Ascending aorta (tissue), 2 donors: ENCODE data around the gene TBL3. TPM values are rescaled to one million over a fixed set of nuclear protein-coding genes. Genes with fewer than 3 reads are reported as not detected.

ENCODE experiments used
- DNase-seq, 2 donors: peaks; one replicate each; pipeline ENCODE4 v3.0.0-alpha.2; 2019; ENCODE audit warnings: low spot score in 2 of 2
- H3K27ac ChIP-seq, 2 donors: fragments of 200-600 bp; sonication (generic); one replicate each; pipeline ENCODE4 v1.5.1; 2016 to 2017; ENCODE audit warnings: mild to moderate bottlenecking in 1 of 2
- H3K27me3 ChIP-seq: fragments of 200-600 bp; sonication (generic); one replicate; pipeline ENCODE4 v1.5.1; 2017
- H3K36me3 ChIP-seq, 2 donors: fragments of 200-600 bp; sonication (generic); one replicate each; pipeline ENCODE4 v1.5.1; 2016
- H3K4me1 ChIP-seq, 2 donors: fragments of 200-600 bp; sonication (generic); one replicate each; pipeline ENCODE4 v1.5.1; 2016 to 2017; ENCODE audit warnings: mild to moderate bottlenecking in 1 of 2
- H3K4me3 ChIP-seq, 2 donors: fragments of 200-600 bp; sonication (generic); one replicate each; pipeline ENCODE4 v1.5.1; 2016 to 2017; ENCODE audit warnings: mild to moderate bottlenecking in 1 of 2
- H3K9me3 ChIP-seq, 2 donors: fragments of 200-600 bp; sonication (generic); one replicate each; pipeline ENCODE4 v1.5.1; 2016
- intact Hi-C: fragments of 100-400 bp; cut with DNase I; formaldehyde crosslinking; loops from one replicate; pipeline ENCODE4 v1.15.1; 2023
- total RNA-seq: library from RNA; depleted of rRNA; stranded (reverse); fragments of >200 nt; gene quantifications from one replicate; pipeline ENCODE4 v1.1.0, GENCODE V29; 2016
- TF ChIP-seq, protein P1 (sequence below), 3 experiments: fragments of 200-600 bp in 2 of 3; fragments of 450-650 bp in 1 of 3; sonication (generic) in 2 of 3; IDR thresholded peaks; one replicate each; pipeline ENCODE4 v1.5.1; 2016 to 2019; ENCODE audit warnings: antibody characterized with exemption in 3 of 3, mild to moderate bottlenecking in 1 of 3, moderate library complexity in 1 of 3

The TBL3 gene
- total RNA-seq, 1 donor from 2014 or later: 55.7 TPM

DNA sequence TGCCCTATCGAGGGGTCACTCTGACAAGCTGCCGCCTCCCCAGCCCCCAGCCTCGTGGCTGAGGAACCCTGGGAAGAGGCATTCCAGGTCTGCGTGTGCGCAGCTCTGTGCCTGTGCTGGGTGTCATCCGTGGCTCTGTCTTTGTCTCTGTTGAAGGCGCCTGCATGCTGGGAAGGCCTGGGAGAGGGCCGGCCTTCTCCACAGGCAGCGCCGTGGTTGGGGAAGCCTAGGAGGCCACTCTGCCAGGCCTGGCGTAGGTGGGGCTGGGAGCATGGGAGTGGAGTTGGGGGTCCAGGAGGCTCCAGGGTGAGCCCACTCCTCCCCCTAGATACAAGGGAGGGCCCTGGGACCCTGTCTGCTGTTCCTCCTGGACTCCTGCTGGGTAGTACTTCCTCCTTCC is 58.2 kb downstream of the TBL3 start:
- no peak overlapping the region for H3K4me3 ChIP-seq
- no peaks in the 10 kb centered on the region for H3K36me3 ChIP-seq
- TF ChIP-seq, protein P1, sequence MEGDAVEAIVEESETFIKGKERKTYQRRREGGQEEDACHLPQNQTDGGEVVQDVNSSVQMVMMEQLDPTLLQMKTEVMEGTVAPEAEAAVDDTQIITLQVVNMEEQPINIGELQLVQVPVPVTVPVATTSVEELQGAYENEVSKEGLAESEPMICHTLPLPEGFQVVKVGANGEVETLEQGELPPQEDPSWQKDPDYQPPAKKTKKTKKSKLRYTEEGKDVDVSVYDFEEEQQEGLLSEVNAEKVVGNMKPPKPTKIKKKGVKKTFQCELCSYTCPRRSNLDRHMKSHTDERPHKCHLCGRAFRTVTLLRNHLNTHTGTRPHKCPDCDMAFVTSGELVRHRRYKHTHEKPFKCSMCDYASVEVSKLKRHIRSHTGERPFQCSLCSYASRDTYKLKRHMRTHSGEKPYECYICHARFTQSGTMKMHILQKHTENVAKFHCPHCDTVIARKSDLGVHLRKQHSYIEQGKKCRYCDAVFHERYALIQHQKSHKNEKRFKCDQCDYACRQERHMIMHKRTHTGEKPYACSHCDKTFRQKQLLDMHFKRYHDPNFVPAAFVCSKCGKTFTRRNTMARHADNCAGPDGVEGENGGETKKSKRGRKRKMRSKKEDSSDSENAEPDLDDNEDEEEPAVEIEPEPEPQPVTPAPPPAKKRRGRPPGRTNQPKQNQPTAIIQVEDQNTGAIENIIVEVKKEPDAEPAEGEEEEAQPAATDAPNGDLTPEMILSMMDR (IDR thresholded peaks at IDR 0.05): no peak
- H3K9me3 ChIP-seq: no peaks in the 10 kb centered on the region
- H3K4me1 ChIP-seq: peaks cover 24 to 43% of the 10 kb centered on the region in 2 donors
- no peaks in the 10 kb centered on the region for H3K27me3 ChIP-seq
- H3K27ac ChIP-seq: peak overlapping the region in 1 of 2 donors; percentile 19
- intact Hi-C loops: no loop called here
- DNase-seq: no peak

DNA sequence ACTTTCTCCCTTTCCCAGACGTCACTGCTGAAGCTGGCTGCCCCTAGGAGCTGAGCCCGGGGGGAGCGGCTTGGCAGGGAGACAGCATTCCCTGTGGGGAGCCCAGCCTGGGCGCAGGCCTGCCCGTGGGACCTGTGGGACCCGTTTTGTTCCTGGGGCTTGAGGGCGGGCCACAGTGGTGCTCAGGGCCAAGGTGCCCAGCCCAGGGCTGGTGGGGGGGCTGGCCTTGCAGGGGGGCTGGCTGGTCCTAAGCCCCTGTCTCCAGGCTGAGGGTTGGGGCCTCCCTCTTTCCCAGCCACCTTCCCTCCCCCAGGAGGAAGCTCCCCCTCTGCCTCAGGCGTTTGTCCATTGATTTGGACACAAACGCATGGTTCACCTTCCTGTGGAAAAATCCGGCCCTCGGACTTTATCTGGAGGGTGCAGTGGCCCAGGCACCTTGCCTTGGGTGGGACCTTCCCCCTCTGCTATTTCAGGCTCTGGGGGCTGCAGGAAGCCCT is 59.3 kb downstream of the TBL3 start:
- TF ChIP-seq, protein P1 (IDR thresholded peaks at IDR 0.05): no peak
- DNase-seq: no peak
- intact Hi-C loops: no loop called here

More for the DNA sequence above, 59.3 kb downstream of the TBL3 start:
- Histone ChIP-seq H3K27ac (peak overlapping the region in 1 of 2 donors; percentile 93), H3K4me3 (no peak overlapping the region), H3K36me3 (no peaks in the 10 kb centered on the region), H3K4me1 (peaks cover 31 to 50% of the 10 kb centered on the region in 2 donors), H3K9me3 (no peaks in the 10 kb centered on the region), H3K27me3 (no peaks in the 10 kb centered on the region)

Other genes with a start within 250 kb of the TBL3 start
- gene NME3, start 200.5 kb upstream of the TBL3 start, total RNA-seq: 326 TPM
- 25.3 TPM for gene EME2, start 199.2 kb upstream of the TBL3 start, total RNA-seq
- gene MRPS34, start 198.9 kb upstream of the TBL3 start, total RNA-seq: 170 TPM
- gene SPSB3, start 189.5 kb upstream of the TBL3 start, total RNA-seq: 159 TPM
- 182 TPM for gene NUBP2, start 189.1 kb upstream of the TBL3 start, total RNA-seq
- gene IGFALS, start 178.3 kb upstream of the TBL3 start, total RNA-seq: not detected
- 177 TPM for gene HAGH, start 145.2 kb upstream of the TBL3 start, total RNA-seq
- 233 TPM for gene FAHD1, start 144.8 kb upstream of the TBL3 start, total RNA-seq
- gene MEIOB, start 99.9 kb upstream of the TBL3 start, total RNA-seq: not detected
- gene HS3ST6, start 53.6 kb upstream of the TBL3 start, total RNA-seq: not detected
- gene MSRB1, start 28.9 kb upstream of the TBL3 start, total RNA-seq: 32.9 TPM
- not detected for gene RPL3L, start 17.4 kb upstream of the TBL3 start, total RNA-seq
- 68.2 TPM for gene NDUFB10, start 12.5 kb upstream of the TBL3 start, total RNA-seq
- 2,866 TPM for gene RPS2, start 7.2 kb upstream of the TBL3 start, total RNA-seq
- not detected for gene RNF151, start 5.2 kb upstream of the TBL3 start, total RNA-seq
- not detected for gene NOXO1, start 9.4 kb downstream of the TBL3 start, total RNA-seq
- 2.7 TPM for gene GFER, start 12.1 kb downstream of the TBL3 start, total RNA-seq
- gene SYNGR3, start 17.9 kb downstream of the TBL3 start, total RNA-seq: 0.32 TPM
- gene ZNF598, start 37.8 kb downstream of the TBL3 start, total RNA-seq: 31.1 TPM
- gene NPW, start 47.7 kb downstream of the TBL3 start, total RNA-seq: not detected
- gene NHERF2, start 54.8 kb downstream of the TBL3 start, total RNA-seq: 123 TPM
- 59.5 TPM for gene NTHL1, start 75.8 kb downstream of the TBL3 start, total RNA-seq
- gene TSC2, start 75.9 kb downstream of the TBL3 start, total RNA-seq: 258 TPM
- gene PKD1, start 163.8 kb downstream of the TBL3 start, total RNA-seq: 551 TPM
- gene RAB26, start 176.6 kb downstream of the TBL3 start, total RNA-seq: not detected
- gene TRAF7, start 183.7 kb downstream of the TBL3 start, total RNA-seq: 39.6 TPM
- gene CASKIN1, start 224.6 kb downstream of the TBL3 start, total RNA-seq: not detected
- gene MLST8, start 233.4 kb downstream of the TBL3 start, total RNA-seq: 23.7 TPM
- gene BRICD5, start 238.8 kb downstream of the TBL3 start, total RNA-seq: 1.4 TPM
- gene PGP, start 242.8 kb downstream of the TBL3 start, total RNA-seq: 21.5 TPM